Sciatic nerve (tissue), 2 donors: Measurements from ENCODE around the gene SLC13A4. TPM values are rescaled to one million over a fixed set of nuclear protein-coding genes. Genes with fewer than 3 reads are reported as not detected.

ENCODE experiments used
- ATAC-seq: fragments of 200-7000 bp; cut with Tn5 transposase; one replicate; pipeline ENCODE4 v1.9.1; 2020; ENCODE audit warnings: mild to moderate bottlenecking, moderate library complexity
- DNase-seq: peaks from one replicate; pipeline ENCODE4 v3.0.0-alpha.2; 2020; ENCODE audit warnings: low spot score
- intact Hi-C: fragments of 100-400 bp; cut with DNase I; formaldehyde crosslinking; loops from one replicate; pipeline ENCODE4 v1.14.2; 2022
- total RNA-seq: library from RNA; stranded (reverse); fragmentation: NEBNext Ultra II Directional; extraction: Animal tissue kit (Norgen Biotek cat#: 25700); gene quantifications from one replicate; pipeline ENCODE4 v1.2.1, GENCODE V29; 2021
- donor health status: DM: no; HTN: no; CAD: no.
- donor health status: DM: no; HTN: no; CAD: no.

Gene SLC13A4
- total RNA-seq, 1 donor from 2014 or later: 0.27 TPM

DNA sequence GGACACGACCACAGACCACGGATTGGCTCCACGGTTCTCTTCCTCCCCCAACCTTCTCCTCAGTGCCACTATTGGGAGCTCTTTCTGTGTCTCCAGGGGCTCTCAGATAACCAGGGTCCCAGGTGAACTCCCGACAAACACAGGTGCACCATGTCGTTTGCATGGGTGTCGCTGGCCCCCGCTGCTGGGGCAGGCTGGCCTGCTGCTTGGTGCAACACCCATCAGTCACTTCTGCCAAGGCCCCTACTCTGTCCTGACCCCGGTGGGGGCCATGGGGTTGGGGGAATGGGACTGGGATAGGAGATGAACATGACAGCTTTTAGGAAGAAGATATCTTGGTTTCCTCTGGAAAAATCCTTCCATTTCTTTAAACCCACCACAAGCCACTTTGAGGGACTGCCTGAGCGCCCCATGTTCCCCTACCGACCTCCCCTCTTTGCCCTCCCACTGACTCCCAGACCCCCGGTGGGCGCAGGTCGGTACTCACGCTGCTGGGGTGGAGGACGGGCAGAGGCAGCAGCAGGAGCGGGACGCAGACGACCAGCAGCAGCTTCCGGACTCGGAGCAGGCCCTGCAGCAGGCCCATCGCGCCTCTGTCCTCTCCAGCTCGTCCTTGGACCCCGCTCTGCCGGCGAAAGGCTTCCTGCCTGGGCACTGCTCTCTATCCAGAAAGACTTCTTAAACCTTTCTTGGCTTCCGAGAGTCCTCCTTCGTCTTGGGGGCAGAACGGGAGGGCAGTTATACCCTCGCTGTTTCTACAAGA, 894 bp downstream of the SLC13A4 start:
- intact Hi-C loops: no loop called here
- no peak for DNase-seq
- no peak for ATAC-seq

GRCh38 chr7:135726276-135726788, 1.7 kb downstream of the SLC13A4 start:
- intact Hi-C loops: no loop called here
- no peak for DNase-seq
- ATAC-seq: no peak

- ATAC-seq (no peak), DNase-seq (no peak)
- intact Hi-C loops: no loop called here
These were observed 4.6 kb downstream of the SLC13A4 start for GRCh38 chr7:135723411-135723810.

- no peak for ATAC-seq
- intact Hi-C loops: no loop called here
- DNase-seq: no peak
These were observed 6.7 kb downstream of the SLC13A4 start for GRCh38 chr7:135721198-135721820.

- ATAC-seq (no peak), DNase-seq (no peak)
- intact Hi-C loops: no loop called here
These were observed 8.3 kb downstream of the SLC13A4 start for GRCh38 chr7:135719688-135720087.

DNA sequence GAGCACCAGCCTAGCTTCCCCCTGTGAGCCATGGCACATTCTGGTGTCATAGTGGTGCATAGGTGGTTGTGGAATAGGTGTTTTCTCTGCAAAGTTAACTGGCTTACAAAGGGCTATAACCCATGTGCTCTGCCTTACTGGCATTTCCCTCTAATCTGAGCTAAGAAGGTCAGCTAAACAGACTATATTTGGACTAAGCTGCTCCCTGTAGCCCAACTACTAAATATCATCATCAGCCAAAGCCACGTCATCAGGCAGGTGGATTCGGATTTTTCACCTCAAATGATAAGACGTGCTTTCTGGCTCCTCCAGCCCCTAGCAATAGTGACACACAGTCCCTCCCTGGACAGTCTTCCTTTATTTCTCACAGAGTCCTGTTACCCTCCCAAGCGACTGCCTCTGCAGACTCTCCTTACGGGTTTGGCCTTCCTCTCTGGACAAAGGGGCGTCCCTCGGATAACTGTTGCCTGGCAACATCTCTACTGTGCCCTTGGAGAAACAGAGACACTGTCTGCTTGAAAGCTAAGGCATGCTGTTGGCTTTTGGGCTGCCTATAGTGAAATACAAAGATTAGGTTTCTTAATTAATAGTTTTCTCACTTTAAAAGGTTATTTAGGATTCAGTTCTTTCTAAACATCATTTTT, 9.1 kb downstream of the SLC13A4 start:
- ATAC-seq (no peak), DNase-seq (no peak)
- intact Hi-C loops: no loop called here

DNA sequence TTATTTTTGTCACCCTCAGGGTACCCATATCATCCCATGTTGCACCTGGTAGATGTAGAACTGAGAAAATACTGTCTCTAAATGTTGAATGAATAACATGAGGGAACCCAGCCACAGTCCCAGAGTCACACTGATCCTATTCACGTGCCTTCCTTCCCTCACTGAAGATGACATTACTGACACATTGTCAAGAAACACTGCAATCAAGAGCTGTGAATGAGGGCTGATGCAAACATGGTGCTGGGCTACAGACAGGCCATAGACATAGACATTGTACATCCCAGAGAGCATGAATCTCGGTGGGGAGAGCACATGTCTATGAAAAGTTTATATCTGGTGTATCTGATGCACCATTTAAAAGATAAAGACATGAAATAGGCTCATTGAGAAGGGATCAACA, 9.8 kb downstream of the SLC13A4 start:
- DNase-seq (no peak), ATAC-seq (no peak)
- intact Hi-C loops: no loop called here

- DNase-seq (no peak), ATAC-seq (no peak)
- intact Hi-C loops: no loop called here
These were observed 10.3 kb downstream of the SLC13A4 start for GRCh38 chr7:135717693-135718092.

DNA sequence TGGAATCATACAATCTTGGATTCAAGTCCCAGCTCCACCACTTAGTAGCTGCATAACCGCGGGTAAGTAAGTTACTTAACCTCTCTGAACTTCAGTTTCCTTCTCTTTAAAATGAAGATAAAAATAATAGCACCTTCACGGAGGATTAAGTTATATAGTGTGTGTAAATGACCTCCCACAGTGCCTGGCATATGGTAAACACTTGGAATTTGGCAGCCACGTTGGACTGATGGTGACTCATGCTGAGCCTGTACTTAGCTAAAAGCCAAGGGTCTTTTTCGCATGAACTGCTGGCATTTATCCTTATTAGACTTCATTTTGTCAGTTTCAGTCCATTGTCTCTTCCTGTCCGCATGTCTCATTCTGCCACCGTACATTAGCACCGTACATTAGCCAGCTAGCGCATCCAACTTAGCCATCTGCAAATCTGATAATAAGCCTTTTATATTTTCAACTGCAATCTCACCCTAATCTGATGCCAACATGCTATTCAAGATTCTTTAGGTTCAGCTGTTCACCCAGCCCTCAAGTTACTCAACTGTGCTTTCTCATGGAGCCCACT, 11.2 kb downstream of the SLC13A4 start:
- DNase-seq (no peak), ATAC-seq (no peak)
- intact Hi-C loops: no loop called here

DNA sequence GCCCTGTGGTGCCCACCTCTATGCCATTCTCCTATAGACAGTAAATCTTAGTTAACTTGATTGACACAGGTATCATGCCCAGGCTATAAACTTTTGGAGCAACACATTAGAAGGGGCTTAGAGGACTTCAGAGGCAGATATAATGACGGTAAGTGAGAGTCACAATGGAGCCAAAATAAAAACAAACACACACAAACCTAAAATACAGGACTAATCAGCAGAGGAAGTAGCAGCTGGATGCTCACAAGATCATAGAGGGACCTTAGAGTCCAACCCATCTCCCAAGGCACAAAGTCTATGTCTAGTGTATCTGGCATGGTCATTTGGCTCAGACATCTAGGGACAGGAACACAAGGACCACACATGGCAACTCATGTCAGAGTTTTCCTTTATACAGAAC, 12.3 kb downstream of the SLC13A4 start:
- DNase-seq (no peak), ATAC-seq (no peak)
- intact Hi-C loops: no loop called here

- intact Hi-C loops: no loop called here
- DNase-seq (no peak), ATAC-seq (no peak)
These were observed 12.9 kb downstream of the SLC13A4 start for GRCh38 chr7:135715055-135715522.

GRCh38 chr7:135714534-135715009, 13.4 kb downstream of the SLC13A4 start:
- intact Hi-C loops: no loop called here
- DNase-seq (no peak), ATAC-seq (no peak)

- DNase-seq (no peak), ATAC-seq (no peak)
- intact Hi-C loops: no loop called here
These were observed 14.0 kb downstream of the SLC13A4 start for GRCh38 chr7:135713836-135714470.

- intact Hi-C loops: no loop called here
- DNase-seq (no peak), ATAC-seq (no peak)
These were observed 15.2 kb downstream of the SLC13A4 start for GRCh38 chr7:135712796-135713195.

DNA sequence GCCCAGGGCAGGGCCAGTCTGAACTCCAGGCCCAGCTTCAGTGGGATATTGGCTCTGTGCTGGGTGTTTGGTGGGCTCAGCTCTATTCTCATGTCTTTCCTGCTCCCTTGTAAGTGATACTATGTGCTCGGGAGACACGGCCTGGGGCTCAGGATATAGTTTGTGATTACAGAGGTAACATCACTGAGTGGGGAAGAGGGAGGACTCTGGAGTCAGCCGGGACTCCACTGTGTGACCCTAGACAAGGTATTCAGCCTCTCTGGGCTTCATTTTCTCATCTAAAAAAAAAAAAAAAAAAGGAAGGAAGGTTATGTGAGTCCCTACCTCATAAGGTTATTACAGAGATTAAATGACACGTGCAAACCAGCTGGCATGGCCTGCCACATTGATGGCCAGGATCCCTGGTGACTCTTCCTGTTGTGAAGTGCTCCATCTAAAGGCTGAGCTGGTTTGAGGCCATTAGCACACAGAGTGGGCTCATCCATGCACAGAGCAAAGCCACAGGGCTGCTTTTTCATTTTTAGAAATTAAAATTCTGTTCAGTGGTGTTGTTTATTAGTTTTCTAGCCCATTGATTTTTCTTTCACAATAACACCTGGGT, 15.7 kb downstream of the SLC13A4 start:
- DNase-seq: no peak
- intact Hi-C loops: no loop called here
- ATAC-seq: no peak

DNA sequence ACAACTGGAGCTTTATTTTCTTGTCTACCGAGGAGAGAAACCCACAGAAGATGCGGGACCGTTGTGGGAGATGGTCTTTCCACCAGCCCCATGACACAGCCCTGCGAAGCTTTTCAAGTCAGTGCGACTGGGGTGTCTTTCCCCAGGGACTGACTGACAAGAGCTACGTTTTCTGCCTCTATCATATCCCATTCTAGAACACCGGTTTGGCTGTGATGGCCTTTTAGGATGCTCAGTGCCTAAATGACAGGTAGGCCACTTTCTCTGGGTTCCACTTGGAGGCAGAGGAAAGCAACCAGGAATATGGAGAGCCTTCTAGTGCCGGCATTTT, 16.9 kb downstream of the SLC13A4 start:
- ATAC-seq (no peak), DNase-seq (no peak)
- intact Hi-C loops: no loop called here

DNA sequence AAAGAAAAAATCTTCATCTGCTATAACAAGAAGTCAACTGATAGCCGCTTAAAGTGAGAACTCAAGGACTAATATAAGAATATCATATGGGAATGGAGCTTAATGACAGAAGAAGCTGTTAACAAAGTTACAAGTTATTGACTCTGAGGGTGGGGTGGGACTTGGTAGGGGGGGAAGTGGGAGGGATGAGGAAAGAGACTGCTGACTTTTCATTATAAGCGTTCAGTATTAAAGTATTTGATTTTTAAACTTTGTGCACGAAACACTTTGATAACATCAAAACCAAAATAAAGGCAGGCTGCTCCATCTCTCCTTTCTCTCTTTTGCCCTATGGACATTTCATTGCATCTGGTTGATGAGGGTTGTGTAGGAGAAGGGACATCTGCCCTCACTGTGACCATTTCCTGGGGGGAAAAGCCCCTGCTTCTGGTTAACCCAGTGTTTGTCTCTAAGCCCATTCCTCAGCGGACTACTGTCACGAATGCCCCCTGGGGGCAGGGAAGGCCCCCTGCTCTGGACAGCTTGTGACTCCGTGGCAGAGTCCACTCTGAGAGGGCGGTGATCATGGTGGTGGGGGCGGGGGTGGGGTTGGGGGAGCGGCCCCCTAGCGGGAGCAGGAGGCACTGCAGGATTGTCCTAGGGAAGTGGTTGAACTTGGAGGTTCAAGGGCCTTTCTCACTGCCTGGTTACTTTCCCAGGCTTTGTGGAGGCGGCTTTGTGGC, 17.4 kb downstream of the SLC13A4 start:
- DNase-seq: no peak
- intact Hi-C loops: no loop called here
- ATAC-seq: peak; percentile 41

DNA sequence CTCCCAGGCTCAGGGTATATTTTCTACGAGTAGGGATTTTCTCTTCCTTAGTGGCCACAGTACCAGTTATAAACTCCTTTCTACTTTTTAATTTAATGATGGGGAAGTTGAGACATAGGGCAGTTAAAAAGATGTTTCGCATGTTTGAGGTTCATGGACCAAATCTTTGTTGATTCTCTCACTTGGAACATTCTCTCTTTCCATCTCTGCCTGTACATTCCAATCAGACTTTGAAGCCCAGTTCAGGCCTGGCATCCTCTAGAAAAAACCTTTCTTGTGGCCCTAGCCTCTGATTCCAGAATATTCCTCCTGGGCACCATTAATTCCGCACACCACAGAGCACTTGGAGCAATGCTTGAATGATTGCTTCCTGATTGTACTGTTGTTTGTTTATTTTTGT, 18.5 kb downstream of the SLC13A4 start:
- ATAC-seq: no peak
- DNase-seq: no peak
- intact Hi-C loops: no loop called here
